Left ventricle myocardium inferior (tissue), 1 donor: ENCODE data around the gene PMFBP1. TPM values are rescaled to one million over a fixed set of nuclear protein-coding genes. Genes with fewer than 3 reads are reported as not detected.
A peak's percentile ranks its signal among the peaks of the same experiment; 100 is the strongest.

Source experiments
- DNase-seq: peaks from one replicate; pipeline ENCODE4 v3.0.0-alpha.2; 2020
- H3K27ac ChIP-seq: fragments of 200-600 bp; replicated peaks from 2 replicates; pipeline ENCODE4 v1.8.0; 2021
- H3K27me3 ChIP-seq: fragments of 200-600 bp; 2 replicates; pipeline ENCODE4 v1.8.0; 2021; ENCODE audit warnings: low read depth
- H3K36me3 ChIP-seq: fragments of 200-600 bp; 2 replicates; pipeline ENCODE4 v1.8.0; 2021
- H3K4me1 ChIP-seq: fragments of 200-600 bp; 2 replicates; pipeline ENCODE4 v1.8.0; 2021
- H3K4me3 ChIP-seq: fragments of 200-600 bp; 2 replicates; pipeline ENCODE4 v1.8.0; 2021; ENCODE audit warnings: mild to moderate bottlenecking, moderate library complexity
- H3K9me3 ChIP-seq: fragments of 200-600 bp; replicated peaks from 2 replicates; pipeline ENCODE4 v1.8.0; 2021
- CTCF ChIP-seq: fragments of 200-600 bp; IDR thresholded peaks from 2 replicates; pipeline ENCODE4 v1.8.0; 2021; ENCODE audit warnings: antibody characterized with exemption, mild to moderate bottlenecking, borderline replicate concordance
- intact Hi-C: fragments of 100-400 bp; cut with micrococcal nuclease; formaldehyde crosslinking; loops from one replicate; pipeline ENCODE4 v1.11.0; 2022
- total RNA-seq: library from RNA; stranded (reverse); fragmentation: NEBNext Ultra II Directional; extraction: Animal tissue kit (Norgen Biotek cat#: 25700); gene quantifications from one replicate; pipeline ENCODE4 v1.2.1, GENCODE V29; 2021
- donor health status: DM: no; HTN: yes; CAD: no; lungs with severe emphysema.

The PMFBP1 gene
- total RNA-seq, 1 donor from 2014 or later, result 0.05 TPM

GRCh38 chr16:72093448-72094265, 78.3 kb downstream of the PMFBP1 start, which contains the start of the genes DHX38 and TXNL4B:
TSS of gene DHX38 (plus strand) at chr16:72093847. CDS start at chr16:72096158, 2,311 bp downstream.
TSS of gene TXNL4B (minus strand) at chr16:72093620. CDS start at chr16:72090749, 2,871 bp downstream.
- Histone ChIP-seq H3K27me3 (no peaks in the 10 kb centered on the region), H3K4me3 (peak within 1 kb of the TSS; percentile 85), H3K9me3 (no peaks in the 10 kb centered on the region), H3K36me3 (peaks cover 47% of the 10 kb centered on the region), H3K27ac (peak within 1 kb of the TSS; percentile 91), H3K4me1 (peaks cover 47% of the 10 kb centered on the region)
- peak; percentile 92 for DNase-seq
- no peak for TF ChIP-seq CTCF
- intact Hi-C loops, result no loop called here

GRCh38 chr16:72092832-72093447, 79.0 kb downstream of the PMFBP1 start:
- Histone ChIP-seq H3K27ac (peak overlapping the region; percentile 91), H3K4me1 (peaks cover 47% of the 10 kb centered on the region), H3K4me3 (peak overlapping the region; percentile 85), H3K9me3 (no peaks in the 10 kb centered on the region), H3K36me3 (peaks cover 47% of the 10 kb centered on the region), H3K27me3 (no peaks in the 10 kb centered on the region)
- no peak for TF ChIP-seq CTCF
- intact Hi-C loops, result no loop called here
- no peak for DNase-seq

GRCh38 chr16:72091217-72091616, 80.7 kb downstream of the PMFBP1 start:
- Histone ChIP-seq H3K27me3 (no peaks in the 10 kb centered on the region), H3K4me3 (peak overlapping the region; percentile 85), H3K27ac (no peak overlapping the region), H3K4me1 (peaks cover 47% of the 10 kb centered on the region), H3K36me3 (peaks cover 45% of the 10 kb centered on the region), H3K9me3 (no peaks in the 10 kb centered on the region)
- no peak for DNase-seq
- no peak for TF ChIP-seq CTCF
- intact Hi-C loops, result no loop called here

- intact Hi-C loops, result no loop called here
- Histone ChIP-seq H3K4me3 (no peak overlapping the region), H3K4me1 (peaks cover 13% of the 10 kb centered on the region), H3K9me3 (peaks cover 8% of the 10 kb centered on the region), H3K36me3 (peaks cover 56% of the 10 kb centered on the region), H3K27me3 (no peaks in the 10 kb centered on the region), H3K27ac (peak overlapping the region; percentile 73)
- peak; percentile 70 for DNase-seq
- TF ChIP-seq CTCF, result no peak
Observed at GRCh38 chr16:72085002-72085401, 87.0 kb downstream of the PMFBP1 start.

- intact Hi-C loops, result no loop called here
- Histone ChIP-seq H3K9me3 (peaks cover 8% of the 10 kb centered on the region), H3K27me3 (no peaks in the 10 kb centered on the region), H3K4me3 (no peak overlapping the region), H3K36me3 (peaks cover 51% of the 10 kb centered on the region), H3K4me1 (peaks cover 13% of the 10 kb centered on the region), H3K27ac (peak overlapping the region; percentile 73)
- DNase-seq, result no peak
- TF ChIP-seq CTCF, result no peak
Observed at GRCh38 chr16:72084445-72084844, 87.5 kb downstream of the PMFBP1 start.
